GM12878 (cell line): ENCODE results near the gene CHMP1B. TPM values are rescaled to one million over a fixed set of nuclear protein-coding genes. Genes with fewer than 3 reads are reported as not detected.
A peak's percentile ranks its signal among the peaks of the same experiment; 100 is the strongest.

Experiments
- ATAC-seq: fragments of 200-7000 bp; cut with Tn5 transposase; 3 replicates; pipeline ENCODE4 v1.9.1; 2020; ENCODE audit warnings: mild to moderate bottlenecking, moderate library complexity
- BruUV-seq: library from RNA; stranded (reverse); fragments of 400-500 nt; replicated peaks from 2 replicates; lab custom pipeline; 2021; lab: Mats Ljungman, UMichigan
- CTCF ChIA-PET: fragments of 300-600 bp; sonication (Branson Sonifier 250); formaldehyde crosslinking; extraction: SDS; loops from one replicate; lab custom pipeline; 2021; ENCODE audit warnings: inconsistent platforms; lab: Yijun Ruan, JAX
- POLR2A ChIA-PET: fragments of 350-600 bp; formaldehyde crosslinking; extraction: SDS; loops from one replicate; lab custom pipeline; 2021; ENCODE audit warnings: inconsistent platforms; lab: Charles Lee
- RAD21 ChIA-PET: fragments of 300-600 bp; sonication (Branson Sonifier 250); formaldehyde crosslinking; loops from one replicate; lab custom pipeline; 2023; ENCODE audit warnings: antibody characterized with exemption; ENCODE audit not compliant: unreplicated experiment; lab: Charles Lee
- SMC1A ChIA-PET: fragments of 300-600 bp; sonication (Branson Sonifier 250); formaldehyde crosslinking; loops from one replicate; lab custom pipeline; 2023; ENCODE audit not compliant: unreplicated experiment, uncharacterized antibody; lab: Charles Lee
- DNase-seq: peaks from one replicate; pipeline ENCODE4 v3.0.0-alpha.2; 2011; ENCODE audit warnings: low read depth, low spot score
- FAIRE-seq: peaks from 3 replicates; lab custom pipeline; 2011; peaks lifted over from hg19 to GRCh38; lab: Jason Lieb, UNC
- H2AFZ ChIP-seq: 2 replicates; pipeline ENCODE4 v1.6.0; 2011; ENCODE audit warnings: low read depth, low read length, control low read depth; ENCODE audit not compliant: control insufficient read depth
- H3K27ac ChIP-seq: 2 replicates; pipeline ENCODE4 v1.5.1; 2011; ENCODE audit warnings: control low read depth; ENCODE audit not compliant: control insufficient read depth, insufficient read depth
- H3K27me3 ChIP-seq, 2 experiments: replicated peaks in 1 of 2; 2 replicates each; pipeline versions ENCODE4 v1.6.0 to v1.6.1; 2011; ENCODE audit warnings: low read length in 1 of 2; ENCODE audit not compliant: control insufficient read depth in 2 of 2, insufficient read depth in 2 of 2
- H3K36me3 ChIP-seq, 2 experiments: 2 replicates each; pipeline ENCODE4 v1.5.1; 2011; ENCODE audit warnings: low read length in 1 of 2; ENCODE audit not compliant: control insufficient read depth in 2 of 2, insufficient read depth in 2 of 2
- H3K4me1 ChIP-seq: 2 replicates; pipeline ENCODE4 v1.6.1; 2011; ENCODE audit warnings: mild to moderate bottlenecking, low read length, moderate library complexity, mixed read lengths; ENCODE audit not compliant: control insufficient read depth, insufficient read depth
- H3K4me2 ChIP-seq: 2 replicates; pipeline ENCODE4 v1.6.0; 2011; ENCODE audit warnings: control low read depth; ENCODE audit not compliant: control insufficient read depth, insufficient read depth
- H3K4me3 ChIP-seq: fragments of 200-600 bp; sonication (generic); 2 replicates; pipeline ENCODE4 v1.5.1; 2016
- H3K79me2 ChIP-seq: 2 replicates; pipeline ENCODE4 v1.6.0; 2011; ENCODE audit warnings: low read length; ENCODE audit not compliant: control insufficient read depth, insufficient read depth
- H3K9ac ChIP-seq: 2 replicates; pipeline ENCODE4 v1.8.0; 2011; ENCODE audit warnings: low read length, control low read depth, mixed read lengths; ENCODE audit not compliant: control insufficient read depth, insufficient read depth
- H3K9me3 ChIP-seq: replicated peaks from 3 replicates; pipeline ENCODE4 v1.5.1; 2011; ENCODE audit warnings: mild to moderate bottlenecking, low read length; ENCODE audit not compliant: control insufficient read depth, insufficient read depth
- H4K20me1 ChIP-seq: 2 replicates; pipeline ENCODE4 v1.6.0; 2011; ENCODE audit not compliant: control insufficient read depth, insufficient read depth
- BCL3 ChIP-seq: IDR thresholded peaks from 2 replicates; pipeline ENCODE4 v1.6.1; 2011; ENCODE audit warnings: borderline replicate concordance, low read depth, mild to moderate bottlenecking, moderate library complexity, low read length; ENCODE audit not compliant: insufficient read depth, poor library complexity, severe bottlenecking
- FOXM1 ChIP-seq: IDR thresholded peaks from 2 replicates; pipeline ENCODE4 v1.6.1; 2012; ENCODE audit warnings: low read depth, mild to moderate bottlenecking, inconsistent platforms, low read length, moderate library complexity
- MYB ChIP-seq: fragments of 150-350 bp; IDR thresholded peaks from 2 replicates; pipeline ENCODE4 v1.6.1; 2014; ENCODE audit warnings: mild to moderate bottlenecking, low read depth, low read length, borderline replicate concordance
- NR2C2 ChIP-seq: IDR thresholded peaks from 2 replicates; pipeline ENCODE4 v1.6.1; 2011; ENCODE audit warnings: borderline replicate concordance, low read depth; ENCODE audit not compliant: control insufficient read depth, insufficient read length
- RBBP5 ChIP-seq: fragments of 200-600 bp; sonication (generic); conservative IDR thresholded peaks from 2 replicates; pipeline ENCODE4 v1.6.1; 2016
- SRF ChIP-seq, 2 experiments: IDR thresholded peaks; 2 replicates each; pipeline ENCODE4 v1.6.1; 2011; ENCODE audit warnings: low read depth in 2 of 2, low read length in 2 of 2, mild to moderate bottlenecking in 1 of 2, moderate library complexity in 1 of 2
- TCF3 ChIP-seq: IDR thresholded peaks from 2 replicates; pipeline ENCODE4 v1.6.1; 2012; ENCODE audit warnings: low read depth, mild to moderate bottlenecking, low read length, borderline replicate concordance; ENCODE audit not compliant: insufficient read depth
- WGBS: methylation state at CpG from one replicate; pipeline ENCODE4 v1.1.6; 2016; ENCODE audit warnings: low lambda C conversion rate; ENCODE audit not compliant: insufficient replicate concordance, insufficient coverage; ENCODE audit errors: missing lambda C conversion rate; 5-methylcytosine and 5-hydroxymethylcytosine counted together
- in situ Hi-C: fragments of 300-500 bp; cut with MboI; formaldehyde crosslinking; loops from 9 replicates; pipeline ENCODE4 v1.14.3; 2018; ENCODE audit warnings: mixed read lengths
- intact Hi-C: fragments of 100-400 bp; cut with micrococcal nuclease; formaldehyde crosslinking; loops from one replicate; pipeline ENCODE4 v1.14.2; 2022; ENCODE audit not compliant: unreplicated experiment
- polyA plus RNA-seq, 11 experiments: library from polyadenylated mRNA; depleted of rRNA in 4 of 11; unstranded in 6 of 11; stranded (reverse) in 5 of 11; fragments of >200 nt; fragmentation: Nextera tagmentation in 4 of 11; fragmentation: Illumina TruSeq in 1 of 11; extraction: Ambion mirVana in 4 of 11; extraction: Trizol in 1 of 11; gene quantifications; 1 replicate in 1 of 11; 2 replicates in 10 of 11; pipeline versions ENCODE4 v1.2.1 to v1.2.3, GENCODE V29; 2011 to 2016; ENCODE audit warnings: inconsistent platforms in 2 of 11, missing spikeins in 2 of 11, low read depth in 1 of 11
- total RNA-seq, 4 experiments: library from RNA; depleted of rRNA in 3 of 4; stranded (reverse); fragments of >200 nt in 3 of 4; fragmentation: Illumina TruSeq in 1 of 4; extraction: Trizol in 1 of 4; gene quantifications; 2 replicates each; pipeline versions ENCODE4 v1.2.1 to v1.2.3, GENCODE V29; 2013 to 2021
- TF ChIP-seq, protein P1 (sequence below): IDR thresholded peaks from 2 replicates; pipeline ENCODE4 v1.6.1; 2011; ENCODE audit warnings: mild to moderate bottlenecking, low read depth, low read length, moderate library complexity; ENCODE audit not compliant: insufficient replicate concordance
- TF ChIP-seq, protein P2 (sequence below): fragments of 450-650 bp; IDR thresholded peaks from 2 replicates; pipeline ENCODE4 v1.6.1; 2017; ENCODE audit warnings: mild to moderate bottlenecking, moderate library complexity

CHMP1B gene
- total and polyA plus RNA-seq, 10 of the 15 experiments (the other 5 are each of a cell fraction or from before 2014, with no cell fraction given), result 8.5 to 24.0 (median 18.6) TPM

DNA sequence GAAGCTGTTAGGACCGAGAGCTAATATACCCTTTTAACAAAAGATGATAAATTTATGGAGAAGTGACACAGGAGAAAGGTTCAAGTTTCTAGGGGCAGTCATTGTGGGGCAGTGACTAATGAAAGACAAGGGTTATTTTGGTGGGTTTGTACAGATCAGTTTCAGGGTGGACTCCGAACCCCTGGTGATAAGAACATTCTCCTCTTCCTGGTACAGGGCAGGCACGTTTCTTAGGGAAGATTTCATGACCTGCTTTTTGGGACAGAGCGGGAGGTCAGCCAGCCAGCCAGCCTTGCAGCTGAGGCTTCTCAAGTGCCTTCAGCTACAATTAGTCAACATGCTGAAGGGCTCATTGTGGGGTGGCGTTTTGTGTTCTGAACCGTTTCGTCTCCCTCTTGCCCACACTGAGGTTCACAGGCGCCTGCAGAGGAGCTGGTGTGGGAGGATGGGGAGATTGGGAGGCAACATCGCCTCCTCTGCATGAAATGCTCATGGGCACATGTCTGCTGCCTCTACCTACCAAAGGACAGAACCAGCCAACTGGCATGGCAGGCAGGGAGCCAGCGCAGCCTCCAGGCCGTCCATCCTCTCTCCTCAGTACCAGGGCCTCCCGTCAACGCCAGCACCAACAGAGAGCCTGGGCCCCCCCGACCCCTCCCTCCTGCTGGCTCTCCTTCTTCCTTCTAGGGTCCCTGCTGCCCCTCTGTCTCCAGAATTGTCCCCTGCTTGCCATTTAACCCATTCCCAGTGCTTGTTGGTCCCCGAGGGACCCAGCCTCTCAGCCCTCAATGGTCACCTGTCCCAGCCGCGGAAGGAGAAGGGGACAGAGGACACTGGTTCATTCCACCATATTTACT is 9.6 kb downstream of the CHMP1B start:
- H2AFZ ChIP-seq, result no peak overlapping the region

DNA sequence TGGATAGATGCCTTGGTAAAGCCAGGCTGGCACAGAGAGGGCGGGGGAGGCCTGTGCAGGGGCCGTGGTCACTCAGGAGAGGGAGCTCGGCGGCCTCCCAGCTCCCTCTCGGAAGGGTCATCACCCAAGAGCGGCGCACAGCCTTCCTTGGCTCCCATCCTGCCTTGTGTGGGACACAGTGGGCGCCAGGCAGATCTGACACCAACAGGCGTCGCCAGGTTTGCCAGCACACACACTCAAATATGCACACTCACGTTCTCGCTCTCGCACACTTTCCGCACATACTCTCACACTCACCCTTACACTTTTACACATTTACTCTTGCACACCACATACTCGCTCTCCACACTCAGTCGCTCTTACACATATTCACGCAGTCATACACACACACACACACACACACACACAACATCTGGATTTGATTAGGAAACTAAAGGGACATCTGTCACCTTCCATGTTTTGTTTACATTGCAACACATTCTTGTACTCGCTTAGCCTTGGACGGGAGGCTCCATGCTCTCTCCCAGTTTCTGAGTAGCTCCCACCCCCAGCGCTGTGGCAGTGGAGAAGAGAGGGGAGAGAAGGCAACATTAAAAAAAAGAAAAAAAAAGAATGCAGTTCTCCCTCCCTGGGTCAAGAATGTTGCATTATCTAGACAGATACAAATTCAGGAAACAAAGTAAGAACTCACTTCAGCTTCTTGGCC is 10.5 kb downstream of the CHMP1B start:
- ChIA-PET RAD21 (no interaction called here), POLR2A (no interaction called here), CTCF (no interaction called here), SMC1A (no interaction called here)
- H3K4me2 ChIP-seq, result no peak overlapping the region
- FAIRE-seq (no peak), ATAC-seq (no peak), DNase-seq (no peak)
- no TSS peak for BruUV-seq
- no peaks in the 10 kb centered on the region for H4K20me1 ChIP-seq
- no peaks in the 10 kb centered on the region for H3K9me3 ChIP-seq
- H3K36me3 ChIP-seq, result no peaks in the 10 kb centered on the region
- no peaks in the 10 kb centered on the region for H3K4me1 ChIP-seq
- no peak overlapping the region for H2AFZ ChIP-seq
- H3K9ac ChIP-seq, result no peak overlapping the region
- H3K79me2 ChIP-seq, result no peaks in the 10 kb centered on the region
- no peak overlapping the region for H3K27ac ChIP-seq
- 53% methylated on average over 19 of the region's 20 CpGs for WGBS
- intact Hi-C loops, result no loop called here
- H3K4me3 ChIP-seq, result no peak overlapping the region
- in situ Hi-C loops, result no loop called here
- no peaks in the 10 kb centered on the region; a peak in 2 of 4 replicates for H3K27me3 ChIP-seq
- TF ChIP-seq, protein P1, sequence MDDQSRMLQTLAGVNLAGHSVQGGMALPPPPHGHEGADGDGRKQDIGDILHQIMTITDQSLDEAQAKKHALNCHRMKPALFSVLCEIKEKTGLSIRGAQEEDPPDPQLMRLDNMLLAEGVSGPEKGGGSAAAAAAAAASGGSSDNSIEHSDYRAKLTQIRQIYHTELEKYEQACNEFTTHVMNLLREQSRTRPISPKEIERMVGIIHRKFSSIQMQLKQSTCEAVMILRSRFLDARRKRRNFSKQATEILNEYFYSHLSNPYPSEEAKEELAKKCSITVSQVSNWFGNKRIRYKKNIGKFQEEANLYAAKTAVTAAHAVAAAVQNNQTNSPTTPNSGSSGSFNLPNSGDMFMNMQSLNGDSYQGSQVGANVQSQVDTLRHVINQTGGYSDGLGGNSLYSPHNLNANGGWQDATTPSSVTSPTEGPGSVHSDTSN, result peak; percentile 14
- TF ChIP-seq BCL3 (peak; percentile 99), RBBP5 (no peak), TCF3 (peak; percentile 72; the same call in 1 of the 2 replicates)
- TF ChIP-seq, protein P2, sequence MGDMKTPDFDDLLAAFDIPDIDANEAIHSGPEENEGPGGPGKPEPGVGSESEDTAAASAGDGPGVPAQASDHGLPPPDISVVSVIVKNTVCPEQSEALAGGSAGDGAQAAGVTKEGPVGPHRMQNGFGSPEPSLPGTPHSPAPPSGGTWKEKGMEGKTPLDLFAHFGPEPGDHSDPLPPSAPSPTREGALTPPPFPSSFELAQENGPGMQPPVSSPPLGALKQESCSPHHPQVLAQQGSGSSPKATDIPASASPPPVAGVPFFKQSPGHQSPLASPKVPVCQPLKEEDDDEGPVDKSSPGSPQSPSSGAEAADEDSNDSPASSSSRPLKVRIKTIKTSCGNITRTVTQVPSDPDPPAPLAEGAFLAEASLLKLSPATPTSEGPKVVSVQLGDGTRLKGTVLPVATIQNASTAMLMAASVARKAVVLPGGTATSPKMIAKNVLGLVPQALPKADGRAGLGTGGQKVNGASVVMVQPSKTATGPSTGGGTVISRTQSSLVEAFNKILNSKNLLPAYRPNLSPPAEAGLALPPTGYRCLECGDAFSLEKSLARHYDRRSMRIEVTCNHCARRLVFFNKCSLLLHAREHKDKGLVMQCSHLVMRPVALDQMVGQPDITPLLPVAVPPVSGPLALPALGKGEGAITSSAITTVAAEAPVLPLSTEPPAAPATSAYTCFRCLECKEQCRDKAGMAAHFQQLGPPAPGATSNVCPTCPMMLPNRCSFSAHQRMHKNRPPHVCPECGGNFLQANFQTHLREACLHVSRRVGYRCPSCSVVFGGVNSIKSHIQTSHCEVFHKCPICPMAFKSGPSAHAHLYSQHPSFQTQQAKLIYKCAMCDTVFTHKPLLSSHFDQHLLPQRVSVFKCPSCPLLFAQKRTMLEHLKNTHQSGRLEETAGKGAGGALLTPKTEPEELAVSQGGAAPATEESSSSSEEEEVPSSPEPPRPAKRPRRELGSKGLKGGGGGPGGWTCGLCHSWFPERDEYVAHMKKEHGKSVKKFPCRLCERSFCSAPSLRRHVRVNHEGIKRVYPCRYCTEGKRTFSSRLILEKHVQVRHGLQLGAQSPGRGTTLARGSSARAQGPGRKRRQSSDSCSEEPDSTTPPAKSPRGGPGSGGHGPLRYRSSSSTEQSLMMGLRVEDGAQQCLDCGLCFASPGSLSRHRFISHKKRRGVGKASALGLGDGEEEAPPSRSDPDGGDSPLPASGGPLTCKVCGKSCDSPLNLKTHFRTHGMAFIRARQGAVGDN, result no peak

More for the DNA sequence above, 9.6 kb downstream of the CHMP1B start:
- WGBS, result 28% methylated on average over 13 of the region's 17 CpGs
- H3K4me2 ChIP-seq, result no peak overlapping the region
- H3K27me3 ChIP-seq, result no peaks in the 10 kb centered on the region; a peak in 2 of 4 replicates
- intact Hi-C loops (no loop called here), in situ Hi-C loops (no loop called here)
- no peak overlapping the region for H3K27ac ChIP-seq
- H3K4me1 ChIP-seq, result no peaks in the 10 kb centered on the region
- FAIRE-seq, result no peak
- CTCF ChIA-PET, result interaction anchor here (0.8 kb wide), 1 partner anchor 411 kb away, joined by 3 read pairs; no protein-coding TSS in a partner anchor
- no peaks in the 10 kb centered on the region for H3K9me3 ChIP-seq
- SMC1A ChIA-PET, result no interaction called here
- no peak for DNase-seq
- POLR2A ChIA-PET, result no interaction called here
- H3K79me2 ChIP-seq, result no peaks in the 10 kb centered on the region
- no peaks in the 10 kb centered on the region for H4K20me1 ChIP-seq
- no peak overlapping the region for H3K9ac ChIP-seq
- H3K4me3 ChIP-seq, result no peak overlapping the region
- H3K36me3 ChIP-seq, result no peaks in the 10 kb centered on the region
- no TSS peak for BruUV-seq
- TF ChIP-seq NR2C2, result no peak
- TF ChIP-seq MYB, result no peak
- no peak for TF ChIP-seq SRF (IDR thresholded peaks at IDR 0.05; ENCODE audit: low read depth in 2 of 2, low read length in 2 of 2)
- TF ChIP-seq FOXM1, result no peak
- no peak for ATAC-seq
- RAD21 ChIA-PET, result no interaction called here
